NT2/D1 (cell line): ENCODE measurements around the gene LYSMD4.

ENCODE experiments used
- YY1 ChIP-seq: IDR thresholded peaks from 2 replicates; pipeline ENCODE4 v1.6.1; 2011; ENCODE audit not compliant: insufficient read length, insufficient read depth
- ZNF274 ChIP-seq: IDR thresholded peaks from 2 replicates; pipeline ENCODE4 v1.6.1; 2011; ENCODE audit warnings: mild to moderate bottlenecking, low read depth, low read length

- TF ChIP-seq ZNF274 (no peak), YY1 (no peak)
Observed at GRCh38 chr15:99696096-99696495, 37.1 kb downstream of the LYSMD4 start.
